ENCODE results near the gene DISC1. TPM values are rescaled to one million over a fixed set of nuclear protein-coding genes. Genes with fewer than 3 reads are reported as not detected.

DISC1 gene
- total and polyA plus RNA-seq, 2 of the 13 experiments (the other 11 are each of a cell fraction or from before 2014, with no cell fraction given), result 4.2 to 4.6 TPM

DNA sequence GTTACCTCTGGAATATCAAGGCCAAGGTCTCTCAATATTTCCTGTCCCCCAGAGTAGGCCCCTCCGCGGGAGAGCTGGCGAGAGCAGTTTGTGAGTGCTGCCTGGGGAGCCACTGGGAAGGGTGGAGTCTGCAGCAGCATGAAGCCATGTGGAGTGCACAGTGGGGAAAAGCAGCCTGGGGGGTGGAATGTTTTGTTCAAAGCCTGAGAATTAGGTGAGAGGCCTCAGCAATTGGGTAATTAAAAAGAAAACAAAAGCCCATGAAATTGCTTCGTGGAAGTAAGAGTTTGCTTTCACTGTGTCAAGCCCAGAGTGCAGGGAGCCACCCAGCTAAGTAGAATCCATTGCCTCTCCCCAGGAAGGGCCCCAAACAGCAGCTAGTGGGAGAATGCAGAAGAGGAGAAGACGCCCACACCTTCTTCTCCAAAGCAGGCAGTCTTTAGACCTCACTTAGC is 30.2 kb upstream of the DISC1 start:
- no peaks in the 10 kb centered on the region for H3K36me3 ChIP-seq (replicated peaks in 1 of 2; ENCODE audit: control insufficient read depth in 1 of 2, insufficient read depth in 2 of 2, low read length in 2 of 2)
- H3K79me2 ChIP-seq (ENCODE audit: insufficient read depth, low read length), result no peaks in the 10 kb centered on the region
- no peak for DNase-seq (ENCODE audit: low spot score)
- CTCF ChIA-PET (ENCODE audit: low intra/inter-chr PET ratio, low total read pairs), result no interaction called here
- peak; percentile 53; the same call in 1 of the 2 replicates for TF ChIP-seq ZNF292 (CRISPR knock-in tag; IDR thresholded peaks at IDR 0.05; ENCODE audit: borderline replicate concordance, low read depth)
- no peak for TF ChIP-seq NFE2L1 (CRISPR knock-in tag; IDR thresholded peaks at IDR 0.05; ENCODE audit: borderline replicate concordance)
- TF ChIP-seq, protein P1, sequence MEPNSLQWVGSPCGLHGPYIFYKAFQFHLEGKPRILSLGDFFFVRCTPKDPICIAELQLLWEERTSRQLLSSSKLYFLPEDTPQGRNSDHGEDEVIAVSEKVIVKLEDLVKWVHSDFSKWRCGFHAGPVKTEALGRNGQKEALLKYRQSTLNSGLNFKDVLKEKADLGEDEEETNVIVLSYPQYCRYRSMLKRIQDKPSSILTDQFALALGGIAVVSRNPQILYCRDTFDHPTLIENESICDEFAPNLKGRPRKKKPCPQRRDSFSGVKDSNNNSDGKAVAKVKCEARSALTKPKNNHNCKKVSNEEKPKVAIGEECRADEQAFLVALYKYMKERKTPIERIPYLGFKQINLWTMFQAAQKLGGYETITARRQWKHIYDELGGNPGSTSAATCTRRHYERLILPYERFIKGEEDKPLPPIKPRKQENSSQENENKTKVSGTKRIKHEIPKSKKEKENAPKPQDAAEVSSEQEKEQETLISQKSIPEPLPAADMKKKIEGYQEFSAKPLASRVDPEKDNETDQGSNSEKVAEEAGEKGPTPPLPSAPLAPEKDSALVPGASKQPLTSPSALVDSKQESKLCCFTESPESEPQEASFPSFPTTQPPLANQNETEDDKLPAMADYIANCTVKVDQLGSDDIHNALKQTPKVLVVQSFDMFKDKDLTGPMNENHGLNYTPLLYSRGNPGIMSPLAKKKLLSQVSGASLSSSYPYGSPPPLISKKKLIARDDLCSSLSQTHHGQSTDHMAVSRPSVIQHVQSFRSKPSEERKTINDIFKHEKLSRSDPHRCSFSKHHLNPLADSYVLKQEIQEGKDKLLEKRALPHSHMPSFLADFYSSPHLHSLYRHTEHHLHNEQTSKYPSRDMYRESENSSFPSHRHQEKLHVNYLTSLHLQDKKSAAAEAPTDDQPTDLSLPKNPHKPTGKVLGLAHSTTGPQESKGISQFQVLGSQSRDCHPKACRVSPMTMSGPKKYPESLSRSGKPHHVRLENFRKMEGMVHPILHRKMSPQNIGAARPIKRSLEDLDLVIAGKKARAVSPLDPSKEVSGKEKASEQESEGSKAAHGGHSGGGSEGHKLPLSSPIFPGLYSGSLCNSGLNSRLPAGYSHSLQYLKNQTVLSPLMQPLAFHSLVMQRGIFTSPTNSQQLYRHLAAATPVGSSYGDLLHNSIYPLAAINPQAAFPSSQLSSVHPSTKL (CRISPR knock-in tag; IDR thresholded peaks at IDR 0.05), result peak; percentile 57
- TF ChIP-seq, protein P2, sequence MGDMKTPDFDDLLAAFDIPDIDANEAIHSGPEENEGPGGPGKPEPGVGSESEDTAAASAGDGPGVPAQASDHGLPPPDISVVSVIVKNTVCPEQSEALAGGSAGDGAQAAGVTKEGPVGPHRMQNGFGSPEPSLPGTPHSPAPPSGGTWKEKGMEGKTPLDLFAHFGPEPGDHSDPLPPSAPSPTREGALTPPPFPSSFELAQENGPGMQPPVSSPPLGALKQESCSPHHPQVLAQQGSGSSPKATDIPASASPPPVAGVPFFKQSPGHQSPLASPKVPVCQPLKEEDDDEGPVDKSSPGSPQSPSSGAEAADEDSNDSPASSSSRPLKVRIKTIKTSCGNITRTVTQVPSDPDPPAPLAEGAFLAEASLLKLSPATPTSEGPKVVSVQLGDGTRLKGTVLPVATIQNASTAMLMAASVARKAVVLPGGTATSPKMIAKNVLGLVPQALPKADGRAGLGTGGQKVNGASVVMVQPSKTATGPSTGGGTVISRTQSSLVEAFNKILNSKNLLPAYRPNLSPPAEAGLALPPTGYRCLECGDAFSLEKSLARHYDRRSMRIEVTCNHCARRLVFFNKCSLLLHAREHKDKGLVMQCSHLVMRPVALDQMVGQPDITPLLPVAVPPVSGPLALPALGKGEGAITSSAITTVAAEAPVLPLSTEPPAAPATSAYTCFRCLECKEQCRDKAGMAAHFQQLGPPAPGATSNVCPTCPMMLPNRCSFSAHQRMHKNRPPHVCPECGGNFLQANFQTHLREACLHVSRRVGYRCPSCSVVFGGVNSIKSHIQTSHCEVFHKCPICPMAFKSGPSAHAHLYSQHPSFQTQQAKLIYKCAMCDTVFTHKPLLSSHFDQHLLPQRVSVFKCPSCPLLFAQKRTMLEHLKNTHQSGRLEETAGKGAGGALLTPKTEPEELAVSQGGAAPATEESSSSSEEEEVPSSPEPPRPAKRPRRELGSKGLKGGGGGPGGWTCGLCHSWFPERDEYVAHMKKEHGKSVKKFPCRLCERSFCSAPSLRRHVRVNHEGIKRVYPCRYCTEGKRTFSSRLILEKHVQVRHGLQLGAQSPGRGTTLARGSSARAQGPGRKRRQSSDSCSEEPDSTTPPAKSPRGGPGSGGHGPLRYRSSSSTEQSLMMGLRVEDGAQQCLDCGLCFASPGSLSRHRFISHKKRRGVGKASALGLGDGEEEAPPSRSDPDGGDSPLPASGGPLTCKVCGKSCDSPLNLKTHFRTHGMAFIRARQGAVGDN (CRISPR knock-in tag; IDR thresholded peaks at IDR 0.05), result peak; percentile 21; the same call in 1 of the 2 replicates
- TF ChIP-seq, protein P3, sequence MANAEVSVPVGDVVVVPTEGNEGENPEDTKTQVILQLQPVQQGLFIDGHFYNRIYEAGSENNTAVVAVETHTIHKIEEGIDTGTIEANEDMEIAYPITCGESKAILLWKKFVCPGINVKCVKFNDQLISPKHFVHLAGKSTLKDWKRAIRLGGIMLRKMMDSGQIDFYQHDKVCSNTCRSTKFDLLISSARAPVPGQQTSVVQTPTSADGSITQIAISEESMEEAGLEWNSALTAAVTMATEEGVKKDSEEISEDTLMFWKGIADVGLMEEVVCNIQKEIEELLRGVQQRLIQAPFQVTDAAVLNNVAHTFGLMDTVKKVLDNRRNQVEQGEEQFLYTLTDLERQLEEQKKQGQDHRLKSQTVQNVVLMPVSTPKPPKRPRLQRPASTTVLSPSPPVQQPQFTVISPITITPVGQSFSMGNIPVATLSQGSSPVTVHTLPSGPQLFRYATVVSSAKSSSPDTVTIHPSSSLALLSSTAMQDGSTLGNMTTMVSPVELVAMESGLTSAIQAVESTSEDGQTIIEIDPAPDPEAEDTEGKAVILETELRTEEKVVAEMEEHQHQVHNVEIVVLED (CRISPR knock-in tag; IDR thresholded peaks at IDR 0.05; ENCODE audit: borderline replicate concordance), result no peak
- in situ Hi-C loops (cut with HindIII; ENCODE audit: extremely low pct_ligation_motif_present, low pct_unique_long_range_greater_than_20kb) (no loop called here), intact Hi-C loops (cut with micrococcal nuclease; ENCODE audit: unreplicated experiment) (no loop called here)
- no TSS peak for BruUV-seq (replicated peaks)
- H3K4me2 ChIP-seq (ENCODE audit: low read depth, low read length), result peak overlapping the region; percentile 54
- H4K20me1 ChIP-seq (ENCODE audit: insufficient read depth, low read length), result no peaks in the 10 kb centered on the region
- H2AFZ ChIP-seq (ENCODE audit: low read length), result no peak overlapping the region
- POLR2A ChIA-PET, result no interaction called here
- no peaks in the 10 kb centered on the region; a peak in 1 of 5 replicates for H3K27me3 ChIP-seq (ENCODE audit: control insufficient read depth in 1 of 2, insufficient read depth in 2 of 2, low read length in 2 of 2)
- peaks cover 16% of the 10 kb centered on the region for H3K4me1 ChIP-seq (ENCODE audit: insufficient read depth, low read length)
- FAIRE-seq, result no peak
- ATAC-seq, result peak; percentile 89
- H3K4me3 ChIP-seq (replicated peaks in 1 of 3; ENCODE audit: insufficient read depth in 1 of 3, low read depth in 2 of 3, low read length in 3 of 3), result peak overlapping the region in 1 of 3 experiments; percentile 12; a peak in 2 of 6 replicates
- no peak overlapping the region for H3K9ac ChIP-seq (ENCODE audit: insufficient read depth, low read depth, low read length)
- 17% methylated on average over 5 of the region's 5 CpGs for WGBS (ENCODE audit: low lambda C conversion rate)
- no peak overlapping the region for H3K27ac ChIP-seq (ENCODE audit: extremely low read length, insufficient read depth, low read length)
- H3K9me3 ChIP-seq (ENCODE audit: low read length), result no peaks in the 10 kb centered on the region
